ENCODE measurements around the gene OLFM4.

Gene OLFM4

DNA sequence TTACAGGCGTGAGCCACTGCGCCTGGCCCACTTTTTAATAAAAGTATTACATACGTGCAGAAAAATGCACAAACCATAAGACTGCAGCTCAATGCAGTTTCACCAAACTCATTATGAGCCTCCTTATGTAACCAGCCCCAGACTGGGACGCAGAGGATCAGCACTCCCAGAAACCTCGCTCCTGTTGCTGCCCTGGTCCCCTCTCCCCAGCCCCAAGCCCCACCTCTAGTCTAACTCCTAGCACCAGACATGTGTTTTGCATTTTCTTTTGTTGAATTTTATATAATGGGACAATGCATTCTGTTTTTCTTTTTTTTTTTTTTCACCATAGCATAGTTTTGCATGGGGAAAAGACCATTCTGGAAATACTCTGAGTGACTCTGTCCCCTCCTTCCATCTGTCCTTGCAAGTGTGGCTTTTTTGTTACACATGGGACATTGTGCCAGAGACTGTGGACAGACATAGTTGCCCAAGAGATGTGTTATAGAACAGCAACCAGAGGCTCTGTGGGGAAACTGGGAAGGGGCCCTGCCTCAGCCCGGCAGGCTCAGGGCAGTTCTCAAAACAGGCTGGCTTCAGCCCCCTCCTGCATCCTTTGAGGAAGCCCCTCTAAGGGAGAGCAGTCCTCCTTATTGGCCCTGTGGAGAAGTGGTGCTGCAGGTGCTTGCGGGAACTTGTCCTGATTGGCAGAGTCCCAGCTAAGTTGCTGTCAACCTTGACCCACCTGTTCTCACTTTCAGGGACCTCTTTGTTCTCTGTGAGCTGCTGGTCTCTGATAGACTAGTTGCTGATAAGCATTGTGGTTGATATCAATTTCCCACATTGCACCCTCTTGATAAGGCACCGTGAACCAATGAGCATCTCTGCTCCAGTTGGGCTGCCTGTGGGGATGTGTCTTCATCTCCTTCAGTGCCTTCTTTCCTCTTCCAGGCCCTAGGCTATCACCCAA is 13.8 kb upstream of the OLFM4 start:
- no peak for DNase-seq

DNA sequence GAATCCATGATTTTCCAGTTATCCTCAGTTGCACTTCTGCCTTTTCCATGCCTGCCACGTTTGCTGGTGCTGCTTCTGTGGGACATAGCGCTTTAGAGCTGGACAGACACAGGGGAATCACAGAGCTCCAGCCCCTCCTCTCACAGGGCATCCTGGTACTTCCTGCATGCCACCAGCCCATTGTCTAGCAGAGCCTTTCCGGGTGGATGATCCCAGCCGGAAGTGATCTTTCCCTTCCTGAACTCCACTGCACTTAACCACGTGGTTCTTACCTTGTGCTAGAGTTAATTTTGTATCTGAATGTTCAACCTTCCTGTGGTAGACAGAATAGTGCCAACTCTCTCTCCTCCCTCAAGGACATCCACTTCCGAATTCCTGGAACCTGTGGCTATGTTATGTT is 12.6 kb upstream of the OLFM4 start:
- DNase-seq = no peak

DNA sequence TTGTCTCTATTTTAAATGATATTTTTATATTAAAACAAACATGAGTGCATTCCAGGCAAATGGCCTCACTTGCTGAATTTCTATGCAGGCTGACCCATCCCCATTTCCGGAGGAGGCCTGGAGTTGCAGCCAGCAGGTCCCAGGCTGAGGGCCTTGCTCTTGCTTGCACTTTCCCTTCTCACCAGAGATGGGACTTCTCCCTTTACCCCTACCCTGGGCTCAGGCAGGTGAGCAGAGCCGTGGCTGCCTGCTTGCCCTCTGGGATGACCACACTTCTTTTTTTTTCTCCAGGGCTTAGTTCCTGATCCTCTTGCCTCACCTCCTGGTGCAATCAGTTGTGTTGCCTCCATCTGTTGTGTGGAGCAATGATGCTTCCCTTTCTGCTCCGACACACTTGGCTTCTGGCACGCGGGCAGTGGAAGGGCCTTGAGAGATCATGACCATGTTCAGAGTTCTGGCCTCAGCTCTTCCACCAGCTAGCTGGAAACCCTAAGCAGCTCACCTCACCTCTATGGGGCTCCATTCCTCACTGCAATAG is 11.1 kb upstream of the OLFM4 start:
- no peak for DNase-seq

DNA sequence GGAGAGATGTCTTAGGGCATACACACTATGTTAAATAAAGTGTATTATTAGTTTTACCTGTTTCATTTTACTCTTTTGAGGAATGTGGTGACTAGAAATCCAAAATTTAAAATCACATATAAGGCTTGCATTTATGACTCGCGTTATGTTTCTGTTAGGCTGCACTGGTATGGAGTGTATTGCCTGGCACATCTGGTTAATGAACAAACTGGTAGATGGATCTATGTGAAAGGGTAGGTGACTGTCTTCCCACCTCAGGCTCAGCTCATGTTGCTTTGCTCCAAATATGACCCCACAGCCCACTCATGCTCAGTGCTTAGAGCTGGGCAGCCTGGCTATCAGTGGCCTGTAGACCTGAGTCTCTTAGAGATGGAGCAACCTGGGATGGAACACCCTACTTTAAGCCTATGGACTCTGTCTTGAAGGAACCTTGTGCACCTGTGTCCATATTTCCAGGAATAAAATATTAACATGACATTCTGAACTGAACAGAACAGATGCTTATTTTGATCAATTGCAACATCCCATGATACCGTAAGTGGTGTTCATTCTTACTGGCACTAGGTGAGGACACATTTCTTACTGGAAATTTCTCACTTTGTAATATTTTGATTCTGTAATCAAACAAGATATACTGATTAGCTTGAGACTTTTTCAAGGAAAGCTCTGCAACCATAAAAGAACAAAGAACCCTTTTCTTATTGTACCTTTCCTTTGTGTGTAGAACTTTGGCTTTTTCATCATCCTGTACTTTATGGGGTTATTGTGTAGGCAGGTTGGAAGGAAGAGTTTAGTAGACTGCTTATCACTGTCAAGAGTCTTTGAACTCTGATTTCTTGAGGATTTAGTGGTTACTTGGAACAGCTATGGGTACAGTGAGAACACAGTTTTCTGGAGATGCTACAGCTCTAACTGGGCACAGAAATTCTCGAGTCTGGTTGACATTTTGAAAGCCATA is 9.6 kb upstream of the OLFM4 start:
- no peak for DNase-seq

DNA sequence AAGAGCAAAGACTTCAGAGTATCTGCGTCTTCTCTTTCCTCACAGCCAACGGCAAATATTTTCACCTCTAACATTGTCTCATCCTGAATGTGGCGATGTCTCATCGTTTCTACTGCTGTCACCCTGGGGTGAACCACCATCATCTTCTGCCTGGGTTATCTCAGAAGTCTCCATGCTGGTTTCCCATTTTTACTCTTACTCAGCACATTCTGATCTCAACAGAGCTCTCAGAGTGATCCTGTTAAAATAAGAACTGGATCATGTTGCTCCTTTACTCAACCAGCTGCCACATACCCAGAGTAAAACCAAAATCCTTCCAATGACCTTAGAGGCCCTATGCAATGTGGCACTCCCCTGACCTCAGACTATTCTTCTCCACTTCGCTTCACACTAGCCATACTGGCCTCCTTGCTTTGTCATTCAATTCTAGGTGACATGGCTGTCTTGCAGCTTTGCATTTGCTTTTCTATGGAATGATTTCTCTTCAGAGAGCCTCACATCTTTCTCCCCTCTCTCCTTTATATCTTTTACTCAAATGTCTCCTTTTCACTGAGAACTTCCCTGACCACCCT is 7.8 kb upstream of the OLFM4 start:
- no peak for DNase-seq

DNA sequence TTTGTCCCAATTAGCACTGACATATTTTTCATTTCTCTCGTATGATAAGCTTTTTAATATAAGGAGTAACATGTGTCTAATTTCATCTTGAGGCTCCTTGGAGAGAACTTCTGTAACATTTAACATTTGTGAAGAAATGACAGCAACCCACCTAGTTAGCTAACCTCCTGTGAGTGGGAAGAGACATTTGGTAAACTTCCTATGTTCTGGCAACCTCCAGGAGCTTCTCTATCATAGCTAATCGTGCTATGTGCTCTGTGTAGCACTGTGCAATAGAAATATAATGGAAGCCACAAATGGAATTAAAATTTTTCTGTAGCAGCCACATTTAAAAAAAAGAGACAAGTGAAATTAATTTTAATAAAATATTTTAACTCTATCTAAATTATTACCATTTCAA is 5.4 kb upstream of the OLFM4 start:
- DNase-seq = no peak

DNA sequence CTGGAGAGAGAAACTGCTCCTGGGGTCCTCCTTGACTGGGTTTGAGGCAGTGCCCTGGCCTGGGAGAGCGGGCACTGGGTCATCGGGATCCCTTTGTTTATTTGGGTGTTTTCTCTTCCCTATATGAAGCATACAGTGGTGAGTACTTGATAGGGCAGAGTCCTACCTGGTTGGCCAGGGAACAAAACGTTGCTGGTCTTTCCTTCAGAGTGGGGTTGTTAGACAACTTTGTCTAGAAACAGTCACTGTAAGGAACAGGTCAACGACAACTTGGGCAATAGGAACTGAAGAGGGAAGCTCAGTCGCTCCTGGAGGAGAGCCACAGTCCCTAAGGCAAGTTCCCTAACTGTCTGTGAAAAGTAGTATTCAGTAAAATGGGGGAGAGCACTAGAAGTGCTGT is 550 bp upstream of the OLFM4 start:
- no peak for DNase-seq

DNA sequence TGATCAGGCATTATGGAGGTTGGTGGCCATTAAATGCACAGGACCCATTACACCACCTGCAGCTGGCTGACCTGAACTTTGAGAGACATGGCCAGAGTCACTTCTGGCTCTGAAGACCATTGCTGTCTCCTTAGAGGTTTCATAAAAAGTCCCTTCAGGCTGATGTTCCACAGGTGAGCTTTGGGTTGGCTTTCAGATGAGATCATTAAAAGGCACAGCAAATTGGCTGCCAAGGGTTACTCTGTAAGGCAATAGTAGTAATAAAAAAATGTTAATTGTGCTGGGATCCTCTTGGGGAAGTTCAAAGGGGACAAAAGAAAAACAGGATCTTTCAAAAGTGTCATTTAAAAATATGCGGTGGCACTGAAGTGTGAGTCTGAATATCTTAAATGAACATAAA is 4.2 kb downstream of the OLFM4 start:
- DNase-seq = no peak

DNA sequence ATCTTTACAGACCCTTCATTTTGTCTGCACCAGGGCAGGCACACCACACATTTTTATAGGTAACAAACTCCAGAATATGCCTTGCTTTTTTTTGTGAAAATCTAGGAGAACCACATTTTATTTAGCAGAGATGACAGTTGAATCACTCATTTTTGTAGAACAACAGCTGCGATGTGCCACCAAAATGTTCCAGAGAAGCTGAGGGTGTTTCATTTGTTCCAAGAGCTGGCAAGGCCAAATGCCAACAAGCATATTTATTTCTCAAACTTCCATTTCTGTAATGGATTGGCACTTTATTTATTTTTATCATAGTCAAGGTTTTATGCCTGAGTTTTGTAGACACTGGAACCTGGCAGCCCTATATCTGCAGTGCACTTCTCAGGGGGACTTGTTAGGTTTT is 10.4 kb downstream of the OLFM4 start:
- DNase-seq = no peak

DNA sequence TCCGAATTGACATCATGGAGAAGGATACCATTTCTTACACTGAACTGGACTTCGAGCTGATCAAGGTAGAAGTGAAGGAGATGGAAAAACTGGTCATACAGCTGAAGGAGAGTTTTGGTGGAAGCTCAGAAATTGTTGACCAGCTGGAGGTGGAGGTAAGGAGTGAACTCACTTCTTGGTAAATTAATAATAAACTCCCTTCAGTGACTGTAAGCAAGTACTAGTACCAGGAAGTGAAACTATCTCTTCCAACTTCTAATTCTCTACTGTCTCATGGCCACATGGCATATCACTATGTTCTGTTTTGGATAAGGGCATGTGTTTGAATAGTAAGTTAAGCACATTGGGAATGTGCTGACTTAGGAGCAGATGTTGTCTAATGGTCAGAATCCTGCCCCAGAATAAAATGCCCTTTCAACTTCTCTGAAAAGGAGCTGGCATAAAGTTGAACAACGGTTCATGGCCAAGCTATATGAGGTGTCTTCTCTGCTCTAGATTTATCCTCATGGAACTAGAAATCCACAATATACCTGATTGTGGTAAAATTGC is 13.4 kb downstream of the OLFM4 start:
- no peak for DNase-seq

DNA sequence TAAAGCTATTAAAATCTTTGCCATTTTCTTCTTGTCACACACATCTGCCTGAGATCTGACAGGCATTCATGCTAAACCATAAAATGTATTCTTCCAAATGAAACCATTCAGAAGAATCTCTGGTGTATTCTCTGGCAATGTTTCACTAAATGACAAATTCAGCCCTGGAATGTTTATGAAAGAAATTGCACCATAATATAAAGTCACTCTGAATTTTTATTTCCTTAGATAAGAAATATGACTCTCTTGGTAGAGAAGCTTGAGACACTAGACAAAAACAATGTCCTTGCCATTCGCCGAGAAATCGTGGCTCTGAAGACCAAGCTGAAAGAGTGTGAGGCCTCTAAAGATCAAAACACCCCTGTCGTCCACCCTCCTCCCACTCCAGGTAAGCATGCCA is 14.3 kb downstream of the OLFM4 start:
- DNase-seq = no peak

DNA sequence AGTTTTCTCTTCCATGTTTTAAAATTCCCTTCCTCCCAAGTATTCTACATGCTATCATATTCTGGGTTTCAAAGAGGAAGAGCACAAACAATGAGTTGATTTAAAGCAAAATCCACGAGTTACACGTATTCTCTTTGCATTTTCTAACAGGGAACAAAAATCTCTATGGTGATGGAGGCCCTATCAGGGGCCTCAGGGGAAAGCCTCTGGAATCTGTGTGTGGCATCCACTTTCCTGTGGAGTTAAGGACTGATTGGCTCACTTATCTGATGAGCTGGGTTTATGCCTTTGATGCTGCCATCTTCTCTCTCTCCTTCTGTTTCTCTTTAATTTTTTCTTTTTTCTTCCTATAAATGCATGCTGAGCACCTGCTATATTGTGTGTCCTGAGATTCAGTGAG is 14.8 kb downstream of the OLFM4 start:
- no peak for DNase-seq

DNA sequence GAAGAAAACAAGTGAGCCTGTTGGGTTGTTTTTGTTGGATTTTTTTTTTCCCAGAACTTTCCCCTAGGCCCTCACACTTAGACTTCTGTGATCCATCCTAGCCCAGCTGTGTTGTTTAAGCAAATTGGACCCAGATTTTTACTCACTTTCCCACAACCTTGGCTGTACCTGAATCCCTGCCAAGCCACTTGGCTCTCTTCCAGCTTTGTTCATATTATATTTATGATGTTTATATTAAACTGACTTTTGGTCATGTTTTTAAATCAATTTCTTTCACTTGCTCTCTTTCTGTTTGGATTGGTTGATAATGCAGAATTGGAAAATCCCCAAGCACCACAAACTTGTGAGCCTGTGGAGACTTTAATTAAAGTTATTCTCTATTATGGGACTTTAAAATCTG is 16.6 kb downstream of the OLFM4 start:
- DNase-seq = no peak

DNA sequence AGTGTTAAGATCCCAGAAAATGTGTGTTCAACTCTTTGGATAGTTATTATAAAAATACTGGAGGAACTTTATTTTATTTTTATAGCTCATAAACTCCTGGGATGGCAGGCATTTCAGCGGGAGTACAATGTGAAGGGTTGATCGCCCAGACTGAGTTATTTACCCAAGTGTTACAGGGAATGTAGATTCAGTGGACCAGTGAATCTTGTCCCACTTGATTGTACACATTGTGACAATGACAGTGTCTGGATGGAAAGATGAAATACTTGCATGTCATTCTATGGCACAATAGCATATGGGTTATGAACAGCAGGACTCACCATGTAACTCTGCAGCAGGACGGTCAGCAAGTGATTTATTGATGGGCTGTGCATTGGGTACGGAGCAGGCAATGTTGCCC is 20.3 kb downstream of the OLFM4 start:
- DNase-seq = no peak

DNA sequence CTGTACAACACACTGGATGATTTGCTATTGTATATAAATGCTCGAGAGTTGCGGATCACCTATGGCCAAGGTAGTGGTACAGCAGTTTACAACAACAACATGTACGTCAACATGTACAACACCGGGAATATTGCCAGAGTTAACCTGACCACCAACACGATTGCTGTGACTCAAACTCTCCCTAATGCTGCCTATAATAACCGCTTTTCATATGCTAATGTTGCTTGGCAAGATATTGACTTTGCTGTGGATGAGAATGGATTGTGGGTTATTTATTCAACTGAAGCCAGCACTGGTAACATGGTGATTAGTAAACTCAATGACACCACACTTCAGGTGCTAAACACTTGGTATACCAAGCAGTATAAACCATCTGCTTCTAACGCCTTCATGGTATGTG is 21.5 kb downstream of the OLFM4 start:
- no peak for DNase-seq

DNA sequence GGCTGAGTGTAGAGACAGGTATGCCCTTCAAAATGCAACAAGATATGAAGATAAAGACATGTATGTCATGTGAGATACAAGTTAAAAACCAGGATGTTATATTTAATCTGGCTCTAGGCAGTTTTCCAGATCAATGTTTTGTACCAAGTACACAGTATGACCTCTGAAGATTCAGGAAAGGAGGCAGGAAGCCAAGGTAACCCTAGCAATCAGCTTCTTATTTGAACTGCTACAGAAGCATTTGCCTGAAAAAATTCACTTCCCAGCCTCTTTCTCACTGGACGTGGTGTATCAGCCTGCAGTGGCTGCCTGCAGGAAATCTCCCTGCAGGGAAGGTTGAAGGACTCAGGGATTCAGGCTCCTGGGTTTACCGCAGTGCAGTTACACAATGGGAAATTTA is 24.1 kb downstream of the OLFM4 start:
- no peak for DNase-seq

DNA sequence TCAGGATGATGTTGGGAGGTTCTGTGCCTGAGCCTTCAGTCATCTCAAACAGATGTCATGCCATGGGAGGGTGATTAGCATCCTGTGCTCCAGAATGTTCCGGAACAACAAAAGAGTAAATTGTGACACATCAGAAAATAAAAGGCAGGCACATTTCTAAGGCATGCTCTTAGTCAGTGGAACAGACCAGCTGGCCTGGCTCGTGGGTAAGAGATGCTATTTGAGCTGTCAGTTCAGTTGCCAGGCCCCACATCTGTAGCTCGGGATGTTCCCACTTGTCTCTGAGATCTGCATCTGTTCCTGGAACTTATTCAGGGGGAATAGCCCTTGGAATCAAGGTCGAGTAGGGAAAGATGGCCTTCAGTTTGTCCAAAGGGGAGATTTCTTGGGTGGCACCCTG is 26.0 kb downstream of the OLFM4 start:
- no peak for DNase-seq

DNA sequence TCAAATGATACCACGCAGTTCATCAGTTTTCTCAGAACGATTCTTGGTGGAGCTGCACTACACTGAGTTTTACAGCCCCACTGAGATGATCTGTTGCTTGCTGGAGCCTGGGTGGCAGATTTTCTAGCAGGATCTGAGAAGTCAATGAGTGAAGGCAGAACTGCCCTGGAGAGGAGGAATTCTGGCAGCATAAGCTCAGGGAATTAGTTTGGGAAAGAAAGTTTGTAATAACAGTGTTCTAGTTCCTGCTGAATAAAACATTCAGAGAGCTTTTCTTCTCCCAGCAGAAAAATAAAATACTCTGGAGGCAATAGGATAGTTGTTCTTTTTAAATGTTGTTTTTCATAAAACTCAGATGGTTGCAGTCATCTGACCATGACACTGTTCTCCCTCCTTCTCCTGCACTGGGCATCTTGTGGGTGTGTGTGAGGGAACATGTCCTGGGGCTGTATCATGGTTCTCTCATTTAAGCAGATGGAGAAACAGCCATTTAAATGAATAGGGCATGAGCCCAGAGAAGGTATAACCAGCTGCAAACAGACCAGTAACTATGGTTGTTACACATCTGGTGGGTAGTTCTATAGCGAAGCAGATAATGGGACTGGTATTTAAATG is 29.6 kb downstream of the OLFM4 start:
- no peak for DNase-seq

DNA sequence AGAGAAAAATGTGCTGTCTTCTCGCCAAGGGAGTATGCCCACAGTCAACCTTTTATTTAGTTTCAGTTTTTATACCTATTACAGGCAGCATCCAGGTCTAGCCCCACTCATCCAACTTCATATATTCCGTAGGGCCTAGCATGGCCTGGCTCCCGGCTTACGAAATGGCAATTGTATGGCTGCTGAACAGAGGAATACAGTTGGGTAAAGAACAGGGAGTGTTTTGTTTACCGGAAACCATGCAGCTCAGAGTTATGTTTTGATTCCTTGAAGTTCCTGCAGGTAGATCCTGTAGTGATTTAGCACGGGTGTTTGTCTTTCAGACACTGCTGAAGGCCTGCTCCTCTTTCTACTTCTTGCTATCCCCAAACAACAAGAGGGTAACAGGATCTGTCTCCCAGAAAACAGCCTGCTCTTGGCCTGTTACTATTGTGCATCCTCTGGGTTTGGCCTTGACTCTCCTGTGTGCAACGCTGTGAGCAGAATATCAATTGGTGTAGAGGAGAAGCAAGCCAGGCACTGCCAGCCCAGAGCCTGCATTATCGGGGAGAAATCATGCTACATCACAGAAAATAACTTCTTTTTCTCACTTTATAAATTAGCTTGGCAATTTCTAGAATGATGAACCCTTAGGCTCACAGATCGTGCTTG is 32.4 kb downstream of the OLFM4 start:
- DNase-seq = no peak

DNA sequence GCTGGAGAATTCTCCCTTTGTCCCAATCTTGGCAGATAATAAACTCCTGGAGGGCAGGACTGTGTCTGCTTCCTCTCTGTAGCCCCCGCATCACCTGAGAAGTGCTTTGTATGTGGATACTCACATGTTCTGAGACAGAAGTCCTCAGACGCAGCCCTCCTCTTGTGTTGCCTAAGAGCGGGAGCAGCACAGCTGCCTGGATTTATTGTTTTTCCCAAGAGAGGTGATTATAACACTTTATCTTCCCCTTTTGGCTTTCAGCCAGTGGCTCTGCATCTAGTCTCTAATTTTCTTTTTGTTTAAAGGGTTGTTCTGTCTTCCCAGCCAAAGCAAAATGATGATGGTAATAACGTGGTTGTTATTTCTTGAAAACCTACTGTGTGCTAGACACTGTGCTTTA is 36.1 kb downstream of the OLFM4 start:
- no peak for DNase-seq

DNA sequence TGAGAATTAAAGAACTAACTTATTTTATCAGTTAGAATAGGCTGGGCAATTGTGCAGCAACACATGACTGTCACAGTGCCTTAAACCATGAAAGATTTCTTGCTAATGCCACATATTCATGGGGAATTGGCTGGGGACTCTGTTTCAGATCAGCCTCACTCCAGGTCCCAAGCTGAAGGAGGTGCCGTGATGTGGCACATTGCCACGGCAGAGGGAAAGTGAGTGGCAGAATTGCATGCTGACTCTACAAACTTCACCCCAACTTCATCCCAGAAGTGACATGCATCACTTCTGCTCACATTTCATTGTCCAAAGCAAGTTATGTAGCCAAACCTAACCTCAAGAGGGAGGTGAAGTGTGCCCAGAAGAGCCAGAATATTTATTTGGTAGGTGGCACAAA is 37.8 kb downstream of the OLFM4 start:
- no peak for DNase-seq
